Esophagus muscularis mucosa (tissue), 4 donors: ENCODE results near the gene FER. TPM values are rescaled to one million over a fixed set of nuclear protein-coding genes. Genes with fewer than 3 reads are reported as not detected.
"Not testable (repeated sequence)": the region's sequence is repeated elsewhere in the genome, so short reads cannot be mapped to it uniquely, and the experiment has no call there.

ENCODE experiments used
- DNase-seq: peaks from one replicate; pipeline ENCODE4 v3.0.0-alpha.2; 2017; ENCODE audit errors: extremely low spot score
- H3K27ac ChIP-seq, 4 donors: fragments of 200-600 bp; sonication (generic); replicated peaks in 1 of 4; 1 replicate in 3 of 4; 2 replicates in 1 of 4; pipeline ENCODE4 v1.5.1; 2016 to 2019; ENCODE audit warnings: mild to moderate bottlenecking in 1 of 4
- H3K27me3 ChIP-seq, 4 donors: fragments of 200-600 bp; sonication (generic); one replicate each; pipeline versions ENCODE4 v1.5.1 to v1.6.0; 2016 to 2019
- H3K36me3 ChIP-seq, 4 donors: fragments of 200-600 bp; sonication (generic); one replicate each; pipeline ENCODE4 v1.5.1; 2016 to 2019
- H3K4me1 ChIP-seq, 4 donors: fragments of 200-600 bp; sonication (generic); one replicate each; pipeline ENCODE4 v1.5.1; 2016 to 2019
- H3K4me3 ChIP-seq, 4 donors: fragments of 200-600 bp; sonication (generic); 1 replicate in 2 of 4; 2 replicates in 2 of 4; pipeline ENCODE4 v1.5.1; 2016 to 2019; ENCODE audit warnings: mild to moderate bottlenecking in 4 of 4, moderate library complexity in 1 of 4
- H3K9me3 ChIP-seq, 4 donors: fragments of 200-600 bp; sonication (generic); 1 replicate in 3 of 4; 2 replicates in 1 of 4; pipeline ENCODE4 v1.5.1; 2016 to 2019
- CTCF ChIP-seq, 3 experiments: fragments of 200-600 bp in 2 of 3; fragments of 450-650 bp in 1 of 3; sonication (generic) in 2 of 3; IDR thresholded peaks; one replicate each; pipeline ENCODE4 v1.5.1; 2017 to 2019; ENCODE audit warnings: antibody characterized with exemption in 3 of 3, mild to moderate bottlenecking in 2 of 3, moderate library complexity in 1 of 3
- EP300 ChIP-seq: sonication (generic); formaldehyde crosslinking; IDR thresholded peaks from one replicate; pipeline ENCODE4 v1.6.1; 2017; ENCODE audit warnings: antibody characterized with exemption
- POLR2A ChIP-seq: fragments of 450-650 bp; IDR thresholded peaks from one replicate; pipeline ENCODE4 v1.6.1; 2017; ENCODE audit warnings: antibody characterized with exemption, moderate library complexity, mild to moderate bottlenecking, low read depth
- POLR2AphosphoS5 ChIP-seq, 2 donors: sonication (generic); formaldehyde crosslinking; IDR thresholded peaks; one replicate each; pipeline ENCODE4 v1.6.1; 2017; ENCODE audit warnings: antibody characterized with exemption in 2 of 2
- WGBS: methylation state at CpG from one replicate; pipeline ENCODE4 v1.1.5; 2018; 5-methylcytosine and 5-hydroxymethylcytosine counted together
- intact Hi-C: fragments of 100-400 bp; cut with DNase I; formaldehyde crosslinking; loops from one replicate; pipeline ENCODE4 v1.15.1; 2023
- total RNA-seq, 4 donors: library from RNA; depleted of rRNA; stranded (reverse); fragments of >200 nt; gene quantifications; one replicate each; pipeline versions ENCODE4 v1.1.0 to v1.2.1, GENCODE V29; 2016

The FER gene
- total RNA-seq, 4 donors from 2014 or later, result 17.6 to 32.8 (median 25.4) TPM

GRCh38 chr5:108862211-108862610, 114.5 kb downstream of the FER start:
- TF ChIP-seq POLR2A (no peak), EP300 (no peak), POLR2AphosphoS5 (IDR thresholded peaks at IDR 0.05) (no peak), CTCF (IDR thresholded peaks at IDR 0.05) (no peak)
- H3K36me3 ChIP-seq, result peaks cover 0 to 6% (median 0%) of the 10 kb centered on the region in 4 donors
- intact Hi-C loops, result no loop called here

GRCh38 chr5:108866097-108866496, 118.4 kb downstream of the FER start:
- peaks cover 0 to 14% (median 3%) of the 10 kb centered on the region in 4 donors for H3K36me3 ChIP-seq
- intact Hi-C loops, H3K27me3 ChIP-seq, H3K4me1 ChIP-seq, H3K9me3 ChIP-seq, DNase-seq, H3K27ac ChIP-seq, H3K4me3 ChIP-seq: not testable (repeated sequence)
- WGBS, result 92% methylated on average over 3 of the region's 3 CpGs

More at GRCh38 chr5:108862211-108862610, 114.5 kb downstream of the FER start:
- DNase-seq, result no peak
- Histone ChIP-seq H3K4me1 (no peaks in the 10 kb centered on the region), H3K27ac (no peak overlapping the region), H3K4me3 (no peak overlapping the region), H3K9me3 (no peaks in the 10 kb centered on the region), H3K27me3 (no peaks in the 10 kb centered on the region)

GRCh38 chr5:108867656-108868055, 120.0 kb downstream of the FER start:
- no peak for TF ChIP-seq POLR2AphosphoS5 (IDR thresholded peaks at IDR 0.05)
- no peak for TF ChIP-seq POLR2A
- no peak for TF ChIP-seq EP300
- no peak for TF ChIP-seq CTCF (IDR thresholded peaks at IDR 0.05)
- Histone ChIP-seq H3K4me1 (no peaks in the 10 kb centered on the region), H3K27me3 (no peaks in the 10 kb centered on the region), H3K4me3 (no peak overlapping the region), H3K27ac (no peak overlapping the region), H3K9me3 (no peaks in the 10 kb centered on the region), H3K36me3 (peaks cover 0 to 21% (median 3%) of the 10 kb centered on the region in 4 donors)
- DNase-seq, result no peak
- intact Hi-C loops, result no loop called here
- 86% methylated on average over 4 of the region's 4 CpGs for WGBS

- Histone ChIP-seq H3K4me3 (no peak overlapping the region), H3K27ac (no peak overlapping the region), H3K9me3 (no peaks in the 10 kb centered on the region), H3K27me3 (no peaks in the 10 kb centered on the region), H3K4me1 (no peaks in the 10 kb centered on the region), H3K36me3 (peaks cover 0 to 29% (median 3%) of the 10 kb centered on the region in 4 donors)
- WGBS, result 100% methylated on average over 1 of the region's 1 CpG
- TF ChIP-seq CTCF (IDR thresholded peaks at IDR 0.05) (no peak), POLR2A (no peak), EP300 (no peak), POLR2AphosphoS5 (IDR thresholded peaks at IDR 0.05) (no peak)
- DNase-seq, result no peak
- intact Hi-C loops, result no loop called here
Measured at GRCh38 chr5:108869066-108869465, 121.4 kb downstream of the FER start.

GRCh38 chr5:108876451-108876850, 128.8 kb downstream of the FER start:
- Histone ChIP-seq H3K9me3 (no peaks in the 10 kb centered on the region), H3K36me3 (peaks cover 0 to 15% (median 3%) of the 10 kb centered on the region in 4 donors), H3K27me3 (no peaks in the 10 kb centered on the region), H3K4me3 (no peak overlapping the region), H3K27ac (no peak overlapping the region), H3K4me1 (no peaks in the 10 kb centered on the region)
- TF ChIP-seq CTCF (IDR thresholded peaks at IDR 0.05), result no peak
- TF ChIP-seq POLR2AphosphoS5 (IDR thresholded peaks at IDR 0.05), result no peak
- no peak for TF ChIP-seq POLR2A
- TF ChIP-seq EP300, result no peak
- intact Hi-C loops, result no loop called here
- no peak for DNase-seq
